ENCODE results near the gene RAB4B.

DNA sequence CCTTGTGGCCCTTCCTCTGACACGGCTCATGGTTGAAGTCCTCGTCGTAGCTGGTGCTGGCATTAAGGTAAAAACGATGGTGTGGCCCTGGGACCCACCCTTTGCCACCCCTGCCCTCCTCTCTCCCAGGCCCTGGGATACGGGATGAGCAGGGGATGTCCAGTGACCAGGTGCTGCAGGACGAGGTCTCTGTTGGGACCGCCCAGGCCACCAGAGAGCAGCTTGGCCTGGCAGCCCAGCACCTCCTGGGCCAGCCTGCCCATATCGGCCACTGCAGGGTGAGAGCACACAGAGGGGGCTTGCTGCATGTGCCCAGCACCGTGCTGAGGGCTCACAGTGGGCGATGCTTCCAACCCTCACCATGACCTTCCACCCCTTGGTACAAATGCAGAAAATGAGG lies 34.1 kb upstream of the RAB4B start:
- TF ChIP-seq EP300 (IDR thresholded peaks at IDR 0.05) (no peak), POLR2A (IDR thresholded peaks at IDR 0.05) (no peak)
